Neural progenitor cell (in vitro differentiated cells): ENCODE data around the gene SLC39A10. TPM values are rescaled to one million over a fixed set of nuclear protein-coding genes. Genes with fewer than 3 reads are reported as not detected.
A peak's percentile ranks its signal among the peaks of the same experiment; 100 is the strongest.

ENCODE experiments used
- DNase-seq: peaks from one replicate; pipeline ENCODE4 v3.0.0-alpha.2; 2016; ENCODE audit warnings: low spot score
- H2AFZ ChIP-seq: fragments of 200-600 bp; sonication (generic); replicated peaks from 2 replicates; pipeline ENCODE4 v1.6.1; 2016; ENCODE audit warnings: antibody characterized with exemption
- H3F3A ChIP-seq: fragments of 200-600 bp; sonication (generic); 2 replicates; pipeline ENCODE4 v1.6.1; 2016; ENCODE audit warnings: antibody characterized with exemption, low read depth
- H3K27ac ChIP-seq: fragments of 200-600 bp; sonication (generic); 2 replicates; pipeline ENCODE4 v1.5.1; 2016; ENCODE audit warnings: mild to moderate bottlenecking
- H3K27me3 ChIP-seq: fragments of 200-600 bp; sonication (generic); 2 replicates; pipeline ENCODE4 v1.6.1; 2016; ENCODE audit warnings: mild to moderate bottlenecking, moderate library complexity
- H3K36me3 ChIP-seq: fragments of 200-600 bp; sonication (generic); 2 replicates; pipeline ENCODE4 v1.5.1; 2016
- H3K4me1 ChIP-seq: fragments of 200-600 bp; sonication (generic); 2 replicates; pipeline ENCODE4 v1.6.1; 2016; ENCODE audit warnings: mixed run types
- H3K4me2 ChIP-seq: fragments of 200-600 bp; sonication (generic); 2 replicates; pipeline ENCODE4 v1.6.1; 2016
- H3K4me3 ChIP-seq: fragments of 200-600 bp; sonication (generic); 2 replicates; pipeline ENCODE4 v1.5.1; 2016
- H3K79me2 ChIP-seq: fragments of 200-600 bp; sonication (generic); 2 replicates; pipeline ENCODE4 v1.6.1; 2016; ENCODE audit warnings: low read depth
- H3K9ac ChIP-seq: fragments of 200-600 bp; sonication (generic); 2 replicates; pipeline ENCODE4 v1.6.1; 2016
- H3K9me3 ChIP-seq: fragments of 200-600 bp; sonication (generic); 2 replicates; pipeline ENCODE4 v1.5.1; 2016; ENCODE audit warnings: low read depth
- H4K20me1 ChIP-seq: fragments of 200-600 bp; sonication (generic); 2 replicates; pipeline ENCODE4 v1.6.1; 2016; ENCODE audit warnings: low read depth
- H3K27ac Mint-ChIP-seq: 3 replicates; pipeline ENCODE4 v1.8.0; 2021; ENCODE audit warnings: mixed read lengths
- H3K27me3 Mint-ChIP-seq: 2 replicates; pipeline ENCODE4 v1.8.0; 2022; ENCODE audit warnings: low read depth, mild to moderate bottlenecking, inconsistent platforms, moderate library complexity, mixed read lengths; ENCODE audit not compliant: insufficient read depth
- H3K36me3 Mint-ChIP-seq: 3 replicates; pipeline ENCODE4 v1.8.0; 2021; ENCODE audit warnings: mixed read lengths
- H3K4me1 Mint-ChIP-seq: 3 replicates; pipeline ENCODE4 v1.8.0; 2021; ENCODE audit warnings: mixed read lengths
- H3K4me3 Mint-ChIP-seq: 3 replicates; pipeline ENCODE4 v1.8.0; 2021; ENCODE audit warnings: mild to moderate bottlenecking, moderate library complexity, mixed read lengths
- H3K9me3 Mint-ChIP-seq: 3 replicates; pipeline ENCODE4 v1.8.0; 2020; ENCODE audit warnings: mixed read lengths
- EZH2 ChIP-seq: fragments of 200-600 bp; sonication (generic); IDR thresholded peaks from 2 replicates; pipeline ENCODE4 v1.6.1; 2017; ENCODE audit warnings: antibody characterized with exemption, mild to moderate bottlenecking, moderate library complexity
- EZH2phosphoT487 ChIP-seq: fragments of 200-600 bp; sonication (generic); IDR thresholded peaks from 2 replicates; pipeline ENCODE4 v1.6.1; 2017; ENCODE audit warnings: antibody characterized with exemption
- total RNA-seq: library from RNA; depleted of rRNA; stranded (reverse); fragments of >200 nt; gene quantifications from 2 replicates; pipeline ENCODE4 v1.2.3, GENCODE V29; 2015; ENCODE audit warnings: low replicate concordance
- TF ChIP-seq, protein P1 (sequence below): fragments of 200-600 bp; sonication (generic); IDR thresholded peaks from 2 replicates; pipeline ENCODE4 v1.5.1; 2017; ENCODE audit warnings: antibody characterized with exemption, mild to moderate bottlenecking

Gene SLC39A10
- total RNA-seq = 179 and 253 TPM in 2 replicates

GRCh38 chr2:195656859-195657633 is at the start of gene SLC39A10:
Gene SLC39A10, plus strand, starts transcription at chr2:195657226. Its CDS starts 22,817 bp downstream, at chr2:195680043.
- no peak for TF ChIP-seq EZH2
- TF ChIP-seq, protein P1, sequence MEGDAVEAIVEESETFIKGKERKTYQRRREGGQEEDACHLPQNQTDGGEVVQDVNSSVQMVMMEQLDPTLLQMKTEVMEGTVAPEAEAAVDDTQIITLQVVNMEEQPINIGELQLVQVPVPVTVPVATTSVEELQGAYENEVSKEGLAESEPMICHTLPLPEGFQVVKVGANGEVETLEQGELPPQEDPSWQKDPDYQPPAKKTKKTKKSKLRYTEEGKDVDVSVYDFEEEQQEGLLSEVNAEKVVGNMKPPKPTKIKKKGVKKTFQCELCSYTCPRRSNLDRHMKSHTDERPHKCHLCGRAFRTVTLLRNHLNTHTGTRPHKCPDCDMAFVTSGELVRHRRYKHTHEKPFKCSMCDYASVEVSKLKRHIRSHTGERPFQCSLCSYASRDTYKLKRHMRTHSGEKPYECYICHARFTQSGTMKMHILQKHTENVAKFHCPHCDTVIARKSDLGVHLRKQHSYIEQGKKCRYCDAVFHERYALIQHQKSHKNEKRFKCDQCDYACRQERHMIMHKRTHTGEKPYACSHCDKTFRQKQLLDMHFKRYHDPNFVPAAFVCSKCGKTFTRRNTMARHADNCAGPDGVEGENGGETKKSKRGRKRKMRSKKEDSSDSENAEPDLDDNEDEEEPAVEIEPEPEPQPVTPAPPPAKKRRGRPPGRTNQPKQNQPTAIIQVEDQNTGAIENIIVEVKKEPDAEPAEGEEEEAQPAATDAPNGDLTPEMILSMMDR = peak; percentile 14
- Histone ChIP-seq H3K4me3 (peak within 1 kb of the TSS; percentile 88), H3K9ac (peak within 1 kb of the TSS; percentile 85), H3K27me3 (no peaks in the 10 kb centered on the region), H3K4me2 (peak within 1 kb of the TSS; percentile 84), H3K9me3 (no peaks in the 10 kb centered on the region), H3K79me2 (peaks cover 50% of the 10 kb centered on the region), H2AFZ (peak within 1 kb of the TSS; percentile 77), H3F3A (peaks cover 7% of the 10 kb centered on the region), H4K20me1 (peaks cover 40% of the 10 kb centered on the region), H3K4me1 (peaks cover 22% of the 10 kb centered on the region), H3K27ac (no peak within 1 kb of the TSS), H3K36me3 (no peaks in the 10 kb centered on the region)
- DNase-seq = peak; percentile 97
- Mint-ChIP-seq H3K4me3 (peak within 1 kb of the TSS; percentile 96), H3K4me1 (peaks cover 28% of the 10 kb centered on the region), H3K36me3 (peaks cover 4% of the 10 kb centered on the region), H3K9me3 (no peaks in the 10 kb centered on the region), H3K27ac (peak within 1 kb of the TSS; percentile 96), H3K27me3 (peaks cover 2% of the 10 kb centered on the region)

DNA sequence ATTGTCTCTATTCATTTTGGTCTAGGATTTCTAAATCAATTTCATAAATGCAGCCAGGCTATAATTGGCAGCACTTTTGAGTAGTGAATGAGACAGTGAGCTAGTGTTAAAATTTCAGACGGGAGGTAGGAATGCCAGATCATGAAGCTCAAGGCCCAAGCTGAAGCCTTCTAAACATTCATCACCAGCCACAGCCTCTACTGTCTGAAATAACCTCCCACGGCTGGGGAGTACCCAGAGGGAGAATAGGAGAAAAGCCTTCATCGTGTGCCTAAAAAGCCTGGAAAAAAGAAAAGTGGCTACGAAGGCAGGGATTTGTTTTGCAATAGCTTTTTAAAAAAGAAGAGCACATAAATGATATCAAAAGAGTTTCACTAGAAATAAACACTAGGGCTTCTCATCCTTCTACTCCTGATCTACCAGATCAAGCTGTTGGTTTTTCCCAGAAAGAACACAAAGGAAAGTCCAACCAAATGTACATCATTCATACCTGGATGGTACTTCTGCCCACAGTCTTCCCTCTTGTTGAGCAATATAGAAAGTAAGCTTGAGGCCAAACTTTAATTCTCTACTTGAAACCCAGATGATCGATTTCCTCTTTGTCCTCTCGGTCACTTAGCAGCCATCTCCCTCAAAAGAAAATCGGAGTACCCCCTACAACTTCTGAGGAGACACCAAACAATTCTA is 48.1 kb upstream of the SLC39A10 start:
- DNase-seq = no peak
- no peak overlapping the region for H3K27ac ChIP-seq
- H3F3A ChIP-seq = peaks cover 5% of the 10 kb centered on the region
- H4K20me1 ChIP-seq = no peaks in the 10 kb centered on the region
- peaks cover 17% of the 10 kb centered on the region for H3K4me1 ChIP-seq
- H3K9me3 ChIP-seq = no peaks in the 10 kb centered on the region
- no peaks in the 10 kb centered on the region for H3K36me3 Mint-ChIP-seq
- no peak for TF ChIP-seq EZH2phosphoT487
- TF ChIP-seq, protein P1 = no peak
- no peak for TF ChIP-seq EZH2
- peaks cover 14% of the 10 kb centered on the region for H3K4me1 Mint-ChIP-seq
- H3K4me3 ChIP-seq = no peak overlapping the region
- no peaks in the 10 kb centered on the region for H3K9me3 Mint-ChIP-seq
- no peak overlapping the region for H3K4me3 Mint-ChIP-seq
- H3K9ac ChIP-seq = no peak overlapping the region
- no peak overlapping the region for H3K27ac Mint-ChIP-seq
- H3K79me2 ChIP-seq = no peaks in the 10 kb centered on the region
- no peaks in the 10 kb centered on the region for H3K27me3 Mint-ChIP-seq
- H3K27me3 ChIP-seq = no peaks in the 10 kb centered on the region
- H3K36me3 ChIP-seq = no peaks in the 10 kb centered on the region
- peak overlapping the region; percentile 74 for H2AFZ ChIP-seq
- H3K4me2 ChIP-seq = no peak overlapping the region

DNA sequence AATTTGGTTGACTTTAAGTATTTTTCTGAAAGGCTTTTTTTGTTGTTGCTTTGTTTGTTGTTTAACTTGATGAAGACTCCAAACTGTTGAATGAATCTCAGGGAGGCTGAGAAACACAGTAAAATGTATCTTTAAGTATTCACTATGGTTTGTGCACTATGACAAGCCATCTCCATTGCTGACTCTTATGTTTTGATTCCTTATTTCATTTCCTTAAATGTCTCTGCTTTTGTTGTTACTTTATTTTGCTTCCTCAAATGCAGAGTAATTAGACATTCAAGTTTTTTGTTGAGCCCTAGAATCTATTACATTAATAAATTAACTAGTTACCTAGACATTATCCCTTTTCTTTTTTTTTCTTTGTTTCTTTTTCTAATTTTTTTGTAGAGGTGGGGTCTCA is 46.3 kb upstream of the SLC39A10 start:
- Mint-ChIP-seq H3K27ac (no peak overlapping the region), H3K36me3 (no peaks in the 10 kb centered on the region), H3K9me3 (no peaks in the 10 kb centered on the region), H3K27me3 (no peaks in the 10 kb centered on the region), H3K4me3 (no peak overlapping the region), H3K4me1 (peaks cover 16% of the 10 kb centered on the region)
- TF ChIP-seq EZH2phosphoT487 (no peak), EZH2 (no peak)
- TF ChIP-seq, protein P1 = no peak
- Histone ChIP-seq H3K9ac (no peak overlapping the region), H3K79me2 (no peaks in the 10 kb centered on the region), H4K20me1 (no peaks in the 10 kb centered on the region), H3K4me3 (no peak overlapping the region), H3K27ac (no peak overlapping the region), H3K27me3 (no peaks in the 10 kb centered on the region), H3K9me3 (no peaks in the 10 kb centered on the region), H3F3A (peaks cover 5% of the 10 kb centered on the region), H2AFZ (no peak overlapping the region), H3K4me2 (no peak overlapping the region), H3K36me3 (no peaks in the 10 kb centered on the region), H3K4me1 (peaks cover 17% of the 10 kb centered on the region)
- DNase-seq = no peak
